Adrenal gland (tissue), 12 donors: ENCODE results near the gene CATSPERZ. TPM values are rescaled to one million over a fixed set of nuclear protein-coding genes. Genes with fewer than 3 reads are reported as not detected.

Source experiments
- DNase-seq, 7 donors: peaks; one replicate each; pipeline ENCODE4 v3.0.0-alpha.2; 2019 to 2020
- H3K27ac ChIP-seq, 5 donors: fragments of 200-600 bp; sonication (generic) in 4 of 5; 1 replicate in 3 of 5; 2 replicates in 2 of 5; pipeline versions ENCODE4 v1.5.1 to v1.8.0; 2016 to 2020; ENCODE audit warnings: mild to moderate bottlenecking in 1 of 5
- H3K27me3 ChIP-seq: fragments of 200-600 bp; 2 replicates; pipeline ENCODE4 v1.8.0; 2021
- H3K36me3 ChIP-seq, 2 donors: fragments of 200-600 bp; replicated peaks in 1 of 2; 1 replicate in 1 of 2; 2 replicates in 1 of 2; pipeline versions ENCODE4 v1.5.1 to v1.8.0; 2018 to 2022
- H3K4me1 ChIP-seq, 2 donors: fragments of 200-600 bp; replicated peaks in 1 of 2; 1 replicate in 1 of 2; 2 replicates in 1 of 2; pipeline versions ENCODE4 v1.5.1 to v1.8.0; 2018 to 2021
- H3K4me3 ChIP-seq, 4 donors: fragments of 200-600 bp; sonication (generic) in 3 of 4; one replicate each; pipeline ENCODE4 v1.5.1; 2016 to 2018
- H3K9me3 ChIP-seq, 3 donors: fragments of 200-600 bp; sonication (generic) in 1 of 3; replicated peaks in 1 of 3; 1 replicate in 2 of 3; 2 replicates in 1 of 3; pipeline versions ENCODE4 v1.5.1 to v1.8.0; 2016 to 2021
- CTCF ChIP-seq, 6 experiments: fragments of 450-650 bp in 4 of 6; fragments of 200-600 bp in 2 of 6; sonication (generic) in 1 of 6; IDR thresholded peaks; 1 replicate in 5 of 6; 2 replicates in 1 of 6; pipeline versions ENCODE4 v1.5.1 to v1.8.0; 2016 to 2021; ENCODE audit warnings: antibody characterized with exemption in 6 of 6, mild to moderate bottlenecking in 2 of 6, moderate library complexity in 1 of 6
- POLR2A ChIP-seq, 2 donors: fragments of 450-650 bp; IDR thresholded peaks; one replicate each; pipeline ENCODE4 v1.6.1; 2017; ENCODE audit warnings: antibody characterized with exemption in 2 of 2, mild to moderate bottlenecking in 2 of 2, moderate library complexity in 1 of 2
- WGBS, 4 donors: extraction: QIAGEN DNeasy Blood & Tissue Kit in 2 of 4; methylation state at CpG; one replicate each; pipeline versions ENCODE4 v1.1.5 to v1.1.7; 2013 to 2017; 5-methylcytosine and 5-hydroxymethylcytosine counted together
- intact Hi-C, 2 donors: fragments of 100-400 bp; cut with DNase I; formaldehyde crosslinking; loops; one replicate each; pipeline versions ENCODE4 v1.14.1 to v1.15.0; 2022 to 2023
- polyA plus RNA-seq, 3 donors: library from polyadenylated mRNA; stranded (reverse); fragments of 200-250 nt in 2 of 3; fragments of 350-450 nt in 1 of 3; fragmentation: Illumina TruSeq in 1 of 3; extraction: RNeasy Lipid Tissue Mini Kit (QIAGEN cat#74804) in 1 of 3; gene quantifications; one replicate each; pipeline ENCODE4 v1.2.3, GENCODE V29; 2013 to 2014
- total RNA-seq, 9 donors: library from RNA; depleted of rRNA in 4 of 9; stranded (reverse); fragments of >200 nt in 4 of 9; fragments of 120-200 nt in 1 of 9; fragmentation: NEBNext Ultra II Directional in 1 of 9; extraction: Animal tissue kit (Norgen Biotek cat#: 25700) in 1 of 9; gene quantifications; one replicate each; pipeline versions ENCODE4 v1.1.0 to v1.2.4, GENCODE V29; 2013 to 2023
- donor health status: healthy with polysubstance abuse.
- donor health status: Bipolar disorder and iron deficiency.
- donor health status: DM: yes; HTN: yes; CAD: no.
- donor health status: DM: no; HTN: no; CAD: no.
- donor health status: DM: no; HTN: no; CAD: no.
- donor health status: DM: yes; HTN: yes; CAD: no.

CATSPERZ gene
- total and polyA plus RNA-seq, 12 donors = 0.28 to 1.2 (median 0.71) TPM; not detected in 8

DNA sequence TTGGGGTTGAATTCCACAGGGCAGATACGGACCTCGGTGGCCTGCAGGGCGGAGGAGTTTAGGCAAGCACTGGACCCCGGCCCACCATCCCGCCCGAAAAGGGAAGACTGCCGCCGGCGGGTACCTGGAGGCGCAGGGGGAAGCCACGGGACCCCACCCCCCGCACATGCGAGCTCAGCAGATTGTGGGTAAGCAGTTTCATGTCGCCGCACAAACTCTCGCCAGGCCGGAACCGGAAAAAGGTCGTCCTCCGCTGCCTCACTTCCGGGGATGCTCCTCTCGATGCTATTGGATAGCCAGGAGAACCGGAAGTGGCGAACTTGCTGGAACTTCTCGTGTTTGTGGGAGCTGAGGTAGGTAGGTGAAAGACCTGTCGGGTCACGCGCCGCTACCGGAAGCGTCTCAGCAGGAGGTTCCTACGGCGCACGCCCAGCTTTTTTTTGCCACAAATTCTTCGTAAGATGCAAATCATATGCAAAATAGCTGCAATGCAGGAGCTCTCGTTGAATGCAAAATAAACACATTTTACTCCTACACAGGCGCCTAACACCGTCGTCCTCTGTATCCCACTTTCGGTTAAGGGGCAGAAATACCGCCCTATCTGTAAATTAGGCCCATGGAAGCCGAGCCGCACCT lies 17.3 kb downstream of the CATSPERZ start, which contains the start of gene TRMT112:
TSS of gene TRMT112 (minus strand) at position 235 of the 636 bp plus-strand sequence. CDS start at position 202, 33 bp downstream.
- Histone ChIP-seq H3K9me3 (no peaks in the 10 kb centered on the region), H3K4me3 (peak within 1 kb of the TSS; percentile 41 to 92 (median 79)), H3K36me3 (peaks cover 0 to 32% of the 10 kb centered on the region in 2 donors), H3K27ac (peak within 1 kb of the TSS; percentile 87 to 100 (median 98)), H3K27me3 (no peaks in the 10 kb centered on the region), H3K4me1 (peaks cover 10 to 20% of the 10 kb centered on the region in 2 donors)
- intact Hi-C loops = no loop called here
- TF ChIP-seq POLR2A (IDR thresholded peaks at IDR 0.05) (peak; percentile 77 to 92), CTCF (IDR thresholded peaks at IDR 0.05) (no peak)
- peak; percentile 96 to 99 (median 99) for DNase-seq
- WGBS, 4 donors = 0 to 1% (median 0%) methylated on average over 18 to 43 of the region's 43 CpGs

- Histone ChIP-seq H3K4me3 (peak within 1 kb of the TSS; percentile 41 to 92 (median 79)), H3K27ac (peak within 1 kb of the TSS; percentile 87 to 100 (median 98)), H3K9me3 (no peaks in the 10 kb centered on the region), H3K4me1 (peaks cover 10 to 20% of the 10 kb centered on the region in 2 donors), H3K27me3 (no peaks in the 10 kb centered on the region), H3K36me3 (peaks cover 0 to 36% of the 10 kb centered on the region in 2 donors)
- intact Hi-C loops = no loop called here
- TF ChIP-seq POLR2A (IDR thresholded peaks at IDR 0.05) = peak; percentile 91 to 96
- TF ChIP-seq CTCF (IDR thresholded peaks at IDR 0.05) = peak in 5 of 6 experiments; percentile 41 to 49 (median 45)
- peak; percentile 96 to 99 (median 98) for DNase-seq
- WGBS, 4 donors = 0 to 1% (median 1%) methylated on average over 21 to 61 of the region's 61 CpGs
Measured at GRCh38 chr11:64317961-64318765, 18.0 kb downstream of the CATSPERZ start, which contains the start of gene PRDX5. TSS of gene PRDX5 (plus strand) at chr11:64318121. CDS start at chr11:64318216, 95 bp downstream.

DNA sequence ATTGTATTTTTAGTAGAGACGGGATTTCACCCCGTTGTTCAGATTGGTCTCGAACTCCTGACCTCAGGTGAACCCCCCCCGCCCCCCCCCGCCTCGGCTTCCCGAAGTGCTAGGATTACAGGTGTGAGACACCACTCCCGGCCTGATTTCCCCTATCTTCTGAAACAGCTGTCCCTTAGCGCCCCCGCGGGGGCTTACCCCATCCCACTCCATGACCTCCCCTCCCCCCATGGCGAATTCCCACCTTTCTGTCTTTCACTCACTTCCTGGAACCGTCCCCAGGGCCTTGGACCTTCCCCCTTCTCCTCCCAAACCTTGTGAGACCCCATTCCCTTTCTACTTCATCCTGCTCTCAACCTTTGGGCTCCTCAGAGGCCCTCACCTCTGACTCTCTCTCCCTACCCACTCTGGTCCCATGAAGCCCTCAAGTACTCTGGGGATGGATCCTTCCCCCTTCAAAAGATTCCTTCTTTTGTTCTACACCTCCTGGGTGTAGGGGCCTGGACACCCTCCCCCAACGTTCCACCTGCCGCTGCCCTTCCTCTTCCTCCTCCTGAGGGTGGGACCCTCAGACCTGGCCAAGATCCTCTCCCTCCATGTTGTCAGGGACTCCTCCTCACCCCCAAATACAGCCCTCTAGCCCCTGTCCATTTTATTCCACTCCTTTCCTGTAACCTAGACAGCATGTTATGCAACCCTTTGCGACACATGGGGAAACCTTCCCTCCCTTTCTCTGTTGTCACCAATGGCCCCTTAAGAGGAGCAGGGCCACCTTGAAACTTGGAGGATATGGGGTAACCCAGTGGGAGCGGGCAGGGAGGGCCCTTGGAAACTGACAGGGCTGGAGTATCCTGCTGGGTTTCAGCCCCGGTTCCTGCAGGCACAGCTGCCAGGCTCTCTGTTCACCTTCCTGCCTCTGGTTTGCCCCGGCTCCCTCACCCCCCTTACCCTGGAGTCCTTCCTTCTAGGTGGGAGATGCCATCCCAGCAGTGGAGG lies 18.9 kb downstream of the CATSPERZ start:
- Histone ChIP-seq H3K36me3 (peaks cover 0 to 35% of the 10 kb centered on the region in 2 donors), H3K4me1 (peaks cover 10 to 20% of the 10 kb centered on the region in 2 donors), H3K27me3 (no peaks in the 10 kb centered on the region), H3K9me3 (no peaks in the 10 kb centered on the region), H3K4me3 (peak overlapping the region; percentile 15 to 92 (median 79)), H3K27ac (peak overlapping the region; percentile 87 to 100 (median 98))
- TF ChIP-seq CTCF (IDR thresholded peaks at IDR 0.05) (no peak), POLR2A (IDR thresholded peaks at IDR 0.05) (no peak)
- peak in 4 of 7 donors; percentile 39 to 59 (median 48) for DNase-seq
- intact Hi-C loops = no loop called here
- 20 to 33% (median 22%) methylated on average over 13 to 19 of the region's 19 CpGs for WGBS, 4 donors
